ENCODE measurements around the gene SEZ6L.

DNA sequence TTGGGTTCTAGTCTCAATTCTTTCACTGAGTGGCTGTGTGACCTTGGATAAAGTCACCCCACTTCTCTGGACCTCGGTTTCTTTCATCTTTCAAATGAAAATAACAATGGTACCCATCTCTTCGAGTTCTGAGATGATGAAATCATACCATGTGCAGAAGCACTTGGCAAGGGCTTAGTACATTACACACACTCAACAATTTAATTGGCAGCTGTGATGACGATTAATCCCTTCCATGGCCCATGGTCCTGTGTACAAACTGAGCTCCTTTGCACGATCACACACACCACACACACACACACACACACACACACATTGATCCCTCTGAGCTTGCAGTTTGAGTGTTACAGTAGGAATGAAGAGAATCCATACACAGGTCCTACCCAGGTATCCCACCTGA lies 156.4 kb downstream of the SEZ6L start:
- TF ChIP-seq CTCF (IDR thresholded peaks at IDR 0.05) (no peak), POLR2A (IDR thresholded peaks at IDR 0.05) (no peak)

All from lower leg skin (tissue), 3 donors.